Activated CD4-positive, CD25-positive, alpha-beta regulatory T cell treated with anti-CD3 and anti-CD28 coated beads, Interleukin-2, amount 50 U/mL, for 72 hours (primary cell): ENCODE data around the gene CABLES2.

Source experiments
- DNase-seq: peaks from one replicate; pipeline ENCODE4 v3.0.0; 2021

The CABLES2 gene

DNA sequence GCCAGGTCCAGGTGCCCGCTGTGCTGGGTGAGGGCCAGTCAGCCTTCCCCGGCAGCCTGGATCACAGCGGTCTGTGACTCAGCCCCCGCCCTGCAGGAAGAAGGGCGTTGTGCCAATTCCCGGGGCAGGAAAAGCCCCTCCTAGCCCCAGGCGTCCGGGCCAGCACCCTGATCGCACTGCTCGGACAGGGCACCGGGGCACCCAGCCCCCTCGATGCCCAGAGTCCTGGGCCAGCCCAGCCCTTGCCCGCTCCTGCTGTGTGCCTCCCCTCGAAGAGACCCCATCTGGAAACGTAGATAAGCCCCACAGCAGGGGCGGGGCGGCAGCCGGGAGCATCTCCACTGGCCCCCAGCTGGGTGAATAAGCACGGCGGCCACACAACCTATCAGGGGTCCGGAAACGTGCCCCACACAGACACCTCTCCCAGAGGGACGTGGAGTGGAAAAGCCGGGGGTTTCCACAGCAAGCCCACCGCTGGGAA lies 49.9 kb downstream of the CABLES2 start:
- no peak for DNase-seq

DNA sequence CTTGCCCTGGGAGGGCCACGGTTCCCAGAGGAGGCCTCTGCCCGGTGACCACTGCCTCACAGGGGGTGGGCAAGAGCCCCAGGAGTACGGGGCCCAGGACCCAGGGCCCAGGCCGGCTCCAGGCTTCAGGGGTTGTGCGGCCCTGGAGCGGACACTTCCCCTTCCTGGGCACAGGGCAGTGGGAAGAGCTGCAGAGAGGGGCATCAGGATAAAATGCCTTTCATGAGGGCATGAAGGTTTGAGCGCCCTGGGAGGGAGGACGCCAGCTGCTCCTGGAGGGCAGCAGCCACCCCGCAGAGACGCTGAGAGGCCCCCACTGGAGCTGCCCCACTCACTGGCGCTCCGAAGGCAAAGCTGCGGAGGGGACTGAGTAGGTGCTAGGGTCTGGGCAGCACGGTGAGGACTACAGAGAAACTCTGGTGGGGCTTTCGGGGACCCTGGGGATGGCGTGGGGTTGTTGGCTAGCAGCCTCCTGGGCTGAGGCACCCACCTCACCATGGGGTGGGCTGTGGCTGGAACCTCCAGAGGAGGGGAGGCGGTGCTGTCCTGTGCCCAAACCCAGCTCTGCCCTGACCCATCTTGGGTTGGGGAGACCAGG lies 50.4 kb downstream of the CABLES2 start:
- DNase-seq = no peak

DNA sequence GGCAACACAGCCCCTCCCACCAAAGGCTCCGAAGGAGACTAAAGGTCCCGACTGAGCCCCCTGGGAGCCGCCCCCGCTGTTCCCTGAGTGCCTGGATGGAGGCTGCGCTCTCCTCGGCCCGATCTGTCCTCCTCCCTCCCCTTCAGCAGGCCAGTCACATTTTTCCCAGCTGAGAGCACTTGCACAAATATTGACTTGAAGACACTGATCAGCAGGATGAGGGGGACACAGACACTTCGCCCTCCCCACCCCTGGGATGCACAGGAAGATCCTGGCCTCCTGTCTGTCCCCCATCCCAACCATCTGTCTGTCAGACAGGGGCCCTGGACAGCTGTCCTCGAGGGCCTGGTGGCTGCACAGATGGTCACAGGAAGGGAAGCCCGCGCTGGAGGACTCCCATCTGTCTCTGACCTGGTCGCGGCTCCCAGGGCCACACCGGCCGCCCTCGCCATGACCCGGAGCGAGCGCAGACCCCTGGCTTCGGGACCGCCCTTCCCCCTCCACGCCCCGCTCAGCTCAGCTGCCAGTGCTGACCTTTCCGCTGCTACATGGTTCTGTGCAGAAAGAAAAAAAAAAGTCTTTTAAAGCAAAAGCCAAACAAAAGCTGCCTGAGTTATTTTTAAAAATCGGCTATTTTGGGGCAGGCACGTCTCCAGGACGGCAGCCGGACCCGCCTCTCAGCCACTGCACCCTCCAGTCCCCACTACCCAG lies 51.1 kb downstream of the CABLES2 start:
- no peak for DNase-seq

DNA sequence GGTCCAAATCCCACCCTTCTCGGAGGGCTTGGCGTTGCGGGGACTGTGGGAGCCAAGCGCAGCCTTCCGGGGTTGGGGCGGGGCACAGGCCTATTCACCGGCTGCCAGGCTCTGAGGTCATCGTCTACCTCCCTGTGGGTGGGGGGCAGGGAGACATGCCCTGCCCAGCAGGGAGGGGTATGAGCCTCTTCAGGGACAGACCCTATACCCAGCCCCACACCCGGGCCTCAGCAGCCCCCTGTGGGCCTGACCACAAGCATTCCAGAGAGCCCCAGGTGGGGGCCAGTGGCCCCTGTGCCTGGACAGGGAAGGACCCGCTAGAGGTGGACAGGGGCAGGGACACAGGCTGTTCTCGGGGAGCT lies 51.6 kb downstream of the CABLES2 start:
- no peak for DNase-seq

DNA sequence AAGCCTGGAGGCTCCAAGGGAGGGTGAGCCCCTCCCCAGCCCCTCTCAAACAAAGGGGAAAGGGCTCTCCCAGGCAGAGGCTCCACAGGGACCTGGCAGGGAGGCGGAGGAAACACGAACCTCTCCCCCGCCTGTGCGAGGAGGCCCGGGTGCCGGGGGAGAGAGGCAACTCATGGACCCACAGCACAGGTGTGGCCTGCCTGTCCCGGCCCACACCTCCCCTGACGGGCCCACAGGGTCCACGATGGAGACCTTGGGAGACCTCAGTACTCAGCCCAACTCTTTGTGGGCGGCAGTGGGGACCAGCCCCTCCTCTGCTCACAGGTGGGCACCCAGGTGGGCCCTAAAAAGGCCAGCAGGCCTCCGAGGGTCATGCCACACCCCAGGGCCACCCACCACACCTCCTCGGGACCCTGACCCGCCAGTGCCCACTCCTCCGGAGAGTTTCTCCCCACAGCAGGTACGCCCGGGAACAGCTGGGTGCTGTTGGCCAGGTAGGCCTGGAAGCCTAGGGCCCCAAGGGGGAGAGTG lies 52.2 kb downstream of the CABLES2 start:
- DNase-seq = no peak

DNA sequence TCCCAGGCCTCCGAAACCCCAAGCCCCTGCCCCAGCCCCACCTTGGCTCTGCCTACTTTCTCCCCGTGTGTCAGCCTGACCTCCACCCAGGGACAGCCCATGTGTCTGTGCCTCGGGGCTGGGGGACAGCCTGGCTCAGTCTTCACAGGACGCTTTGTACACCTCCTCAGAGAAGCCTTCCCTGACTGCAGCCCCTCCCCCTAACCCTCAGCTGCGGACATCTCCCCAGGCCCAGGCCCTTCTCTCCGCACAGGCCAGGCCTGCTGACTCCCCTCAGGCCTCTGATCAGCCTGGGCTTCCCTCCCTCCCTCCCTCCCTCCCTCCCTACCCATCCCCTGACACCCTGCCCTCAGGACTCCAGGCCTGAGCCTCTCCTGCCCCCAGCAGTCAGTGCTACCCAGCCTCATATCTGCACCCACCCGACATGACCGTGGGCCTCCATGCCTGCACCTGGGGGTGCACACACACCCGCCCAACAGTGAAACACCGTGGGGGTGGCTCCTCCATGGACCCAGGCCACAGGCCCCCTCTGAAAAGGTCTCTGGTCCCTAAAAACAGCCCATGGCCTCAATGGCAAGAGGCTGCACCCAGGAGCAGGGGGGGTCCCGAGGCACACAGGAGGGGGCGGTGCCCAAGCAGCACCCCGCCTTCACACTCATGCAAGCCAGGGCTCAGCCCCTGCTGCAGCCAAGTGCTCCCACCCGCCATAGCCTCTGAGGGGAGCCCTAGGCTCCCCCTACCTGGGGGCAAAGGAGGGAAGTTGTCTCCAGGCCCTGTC lies 52.9 kb downstream of the CABLES2 start:
- no peak for DNase-seq

DNA sequence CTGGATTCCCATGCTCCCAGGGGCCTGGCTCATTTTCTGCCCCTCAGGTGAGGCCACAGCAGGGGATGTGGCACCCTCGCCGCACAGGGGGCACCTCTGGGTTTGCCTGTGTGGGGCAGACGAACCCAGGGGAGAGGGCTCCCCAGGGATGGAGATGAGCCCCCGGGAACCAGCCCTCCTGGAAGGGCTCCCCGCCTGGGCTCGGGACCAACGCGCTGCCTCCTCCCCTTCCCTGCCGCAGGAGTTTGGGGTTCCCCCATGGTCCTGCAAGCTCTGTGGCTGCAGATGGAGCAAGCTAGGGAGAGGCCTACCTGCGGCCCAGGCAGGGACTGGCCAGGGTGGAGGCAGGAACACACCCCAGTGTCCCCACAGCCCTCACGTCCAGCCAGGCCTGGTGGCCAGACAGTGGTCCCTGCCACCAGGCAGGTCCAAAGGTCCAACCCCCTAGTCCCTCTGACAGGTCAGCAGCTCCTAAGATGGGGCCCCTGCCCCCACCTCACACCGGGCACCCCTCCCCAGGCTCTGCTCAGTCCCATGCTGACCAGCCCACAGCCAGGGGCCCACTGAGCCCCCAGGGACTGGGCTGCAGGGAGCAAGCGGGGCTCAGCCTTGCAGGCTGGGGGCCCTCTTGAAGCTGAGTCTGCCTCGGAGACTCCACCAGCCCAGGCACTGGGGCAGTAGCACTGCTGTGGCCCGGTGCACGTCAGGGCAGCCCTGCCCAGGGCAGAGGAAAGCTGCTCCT lies 53.6 kb downstream of the CABLES2 start:
- no peak for DNase-seq

DNA sequence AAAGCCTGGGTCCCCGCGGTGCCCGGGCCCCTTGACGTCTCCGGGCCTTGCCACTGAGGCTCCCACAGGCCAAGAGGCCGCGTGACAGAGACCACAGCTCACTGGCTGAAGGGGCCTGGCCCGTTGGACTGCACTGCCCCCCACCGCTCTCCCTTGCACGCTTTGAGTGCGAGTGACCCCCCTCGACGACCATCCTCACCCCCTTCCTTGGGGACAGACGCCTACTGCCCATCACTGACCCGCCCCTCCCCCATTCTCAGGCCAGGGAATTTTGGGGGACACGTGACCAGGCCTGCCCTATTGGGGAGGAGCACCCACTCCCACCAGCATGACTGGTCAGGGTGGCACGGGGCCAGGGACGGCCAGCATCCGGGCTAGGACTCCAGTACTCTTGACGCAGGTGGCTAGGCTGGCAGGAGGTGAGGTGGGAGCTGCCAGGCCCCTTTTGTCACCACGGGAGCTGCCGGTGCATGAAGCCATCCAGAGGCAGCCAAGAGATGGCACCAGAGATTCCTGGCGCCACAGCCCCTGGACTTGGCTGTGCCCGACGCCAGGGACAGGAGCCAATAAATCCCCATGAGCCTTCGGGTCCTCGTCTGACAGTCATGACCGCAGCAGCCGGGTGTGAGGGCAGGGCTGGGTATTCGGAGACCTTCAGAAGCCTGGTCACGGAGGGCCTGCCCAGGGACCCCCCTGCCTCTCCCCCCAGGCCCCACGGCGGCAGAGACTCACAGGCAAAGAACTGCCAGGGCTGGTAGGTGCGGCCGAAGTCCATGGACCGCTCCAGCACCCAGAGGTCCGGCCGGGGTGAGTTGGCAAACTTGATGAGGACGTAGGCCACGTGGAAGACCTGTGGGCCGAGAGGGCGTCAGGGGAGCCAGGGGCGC lies 54.4 kb downstream of the CABLES2 start:
- no peak for DNase-seq

DNA sequence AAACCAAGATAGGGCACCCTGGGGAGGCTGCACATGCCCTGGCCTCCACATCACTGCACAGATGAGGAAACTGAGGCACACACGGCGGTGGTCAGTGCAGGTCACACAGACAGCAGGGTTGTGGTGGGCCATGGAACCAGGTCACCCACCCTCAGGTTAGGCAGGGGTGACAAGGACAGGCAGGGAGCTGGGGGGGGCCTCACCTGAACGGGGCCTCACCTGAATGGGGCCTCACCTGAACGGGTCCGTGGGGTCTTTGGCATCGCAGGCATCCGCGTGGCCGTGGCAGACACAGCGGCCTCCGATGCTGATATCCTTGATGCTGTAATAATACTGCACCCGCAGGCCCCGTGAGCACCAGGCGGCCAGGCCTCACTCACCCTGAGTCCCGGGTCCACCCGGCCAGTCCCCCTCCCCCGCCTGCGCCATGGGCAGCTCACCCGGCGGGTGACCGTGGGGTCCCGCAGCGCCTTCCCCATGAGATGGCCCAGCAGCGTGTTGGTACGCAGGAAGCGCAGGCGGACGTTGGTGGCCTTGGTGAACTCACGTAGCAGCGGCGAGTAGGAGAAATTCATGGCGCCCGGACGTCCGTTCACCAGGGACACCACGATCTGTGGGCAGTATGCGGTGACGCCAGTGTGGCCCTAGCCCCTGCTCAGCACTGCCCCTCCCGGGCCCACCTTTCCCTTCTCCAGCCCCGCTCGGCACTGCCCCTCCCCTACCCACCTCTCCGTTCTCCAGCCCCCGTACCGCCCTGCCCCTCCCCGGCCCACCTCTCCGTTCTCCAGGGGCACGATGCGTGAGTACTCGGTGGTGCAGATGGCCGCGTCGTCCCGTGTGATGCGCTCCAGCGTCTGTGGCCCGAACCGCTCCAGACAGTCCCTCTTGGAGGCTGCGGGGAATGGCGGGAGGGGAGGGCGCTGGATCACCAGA lies 55.4 kb downstream of the CABLES2 start:
- DNase-seq = no peak

DNA sequence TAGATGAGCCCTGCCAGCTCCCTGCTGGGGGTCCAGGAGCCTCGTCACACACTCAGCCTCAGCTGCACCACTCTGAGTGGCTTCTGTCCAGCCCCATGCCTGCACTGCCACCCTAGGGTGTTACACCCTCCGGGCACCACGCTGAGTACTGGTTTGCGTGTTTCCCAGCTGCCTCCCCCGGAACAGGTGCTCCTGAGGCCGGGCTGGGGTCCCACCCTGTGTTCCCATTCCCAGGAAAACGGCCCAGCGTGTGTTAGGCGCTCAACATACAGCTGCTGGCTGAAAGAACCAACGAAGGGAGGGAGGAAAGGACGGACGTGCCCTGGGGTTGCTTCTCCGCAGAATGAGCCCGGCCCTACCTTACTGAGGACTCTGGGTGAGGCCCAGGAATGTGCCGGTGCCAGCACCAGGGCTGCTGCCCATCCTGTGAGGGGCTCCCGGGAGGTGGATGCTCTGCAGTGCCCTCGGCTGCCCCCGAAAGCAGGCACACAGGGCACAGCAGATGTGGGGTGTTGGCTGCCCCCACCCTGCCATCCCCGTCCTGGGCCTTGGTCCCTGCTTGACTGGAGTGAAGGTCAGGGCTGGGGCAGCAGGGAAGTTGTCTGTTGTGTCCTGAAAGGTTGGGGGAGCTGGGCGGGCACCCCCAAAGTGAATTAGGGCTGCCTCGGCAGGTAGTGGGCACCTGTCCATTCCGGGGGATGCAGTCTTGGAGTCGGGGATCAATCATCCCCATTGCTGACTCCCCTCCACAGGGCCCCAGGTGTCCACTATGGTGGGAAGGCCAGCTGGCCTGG lies 56.3 kb downstream of the CABLES2 start:
- DNase-seq = no peak

DNA sequence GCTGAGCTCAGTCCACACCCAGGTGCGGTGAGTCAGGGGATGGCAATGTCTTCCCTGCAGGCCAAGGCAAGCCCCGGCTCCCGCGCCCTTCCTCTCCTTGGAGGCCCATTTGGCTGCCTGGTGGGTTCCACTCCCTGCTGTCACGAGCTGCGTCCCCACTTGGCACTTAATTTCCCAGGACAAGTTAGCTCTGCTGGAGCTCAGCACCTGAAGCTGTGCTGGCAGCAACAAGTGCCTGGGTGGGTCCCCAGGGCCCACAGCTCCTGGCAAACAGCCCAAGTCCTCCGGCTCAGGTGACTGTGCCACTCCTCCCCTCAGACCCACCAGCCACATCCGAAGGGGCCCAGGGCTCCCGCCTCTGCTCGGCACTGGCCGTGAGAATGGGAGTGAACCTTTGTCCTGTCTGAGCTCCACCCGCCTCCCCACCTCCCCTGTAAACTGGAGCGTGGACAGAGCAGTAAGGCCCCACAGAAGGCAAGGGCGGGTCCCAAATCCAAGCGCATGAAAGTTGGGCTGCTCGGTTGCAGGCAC lies 56.9 kb downstream of the CABLES2 start:
- no peak for DNase-seq

DNA sequence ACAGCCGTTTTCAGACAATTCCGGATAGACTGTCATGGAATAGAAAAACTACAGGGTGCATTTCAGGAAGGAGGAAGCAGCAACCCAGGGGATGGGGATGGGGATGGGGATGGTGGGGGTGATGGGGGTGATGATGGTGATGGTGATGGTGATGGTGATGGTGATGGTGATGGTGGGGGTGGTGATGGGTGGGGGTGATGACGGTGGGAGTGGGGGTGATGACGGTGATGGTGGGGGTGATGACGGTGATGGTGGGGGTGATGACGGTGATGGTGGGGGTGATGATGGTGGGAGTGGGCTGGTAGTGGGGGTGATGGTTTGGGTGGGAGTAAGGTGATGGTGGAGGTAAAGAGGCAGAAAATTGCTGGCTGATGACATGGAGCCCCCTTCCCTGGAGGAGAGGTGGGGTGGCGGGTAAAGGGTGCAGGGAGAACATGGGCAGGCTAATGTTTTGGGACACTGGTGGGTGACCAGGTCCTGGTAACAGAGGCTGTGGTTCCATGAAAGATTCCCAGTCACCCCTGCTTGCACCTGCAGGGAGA lies 57.5 kb downstream of the CABLES2 start:
- no peak for DNase-seq

DNA sequence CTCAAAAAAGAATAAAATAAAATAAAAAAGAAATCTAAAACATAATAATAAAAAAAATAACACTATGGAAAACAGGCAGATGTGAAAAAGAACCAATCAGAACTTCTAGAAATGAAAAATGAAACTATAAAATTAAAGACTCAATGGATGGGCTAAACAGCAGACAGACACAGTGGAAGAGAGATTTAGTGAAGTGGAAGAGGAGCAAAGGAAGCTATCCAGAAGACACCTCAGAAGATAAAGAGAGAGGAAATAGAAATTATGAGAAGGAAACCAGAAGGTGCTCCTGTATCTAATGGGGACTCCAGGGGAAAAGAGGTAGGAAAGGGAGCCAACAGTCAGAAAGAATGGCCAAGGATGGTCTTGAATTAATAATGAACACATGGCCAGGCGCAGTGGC lies 58.5 kb downstream of the CABLES2 start:
- no peak for DNase-seq

DNA sequence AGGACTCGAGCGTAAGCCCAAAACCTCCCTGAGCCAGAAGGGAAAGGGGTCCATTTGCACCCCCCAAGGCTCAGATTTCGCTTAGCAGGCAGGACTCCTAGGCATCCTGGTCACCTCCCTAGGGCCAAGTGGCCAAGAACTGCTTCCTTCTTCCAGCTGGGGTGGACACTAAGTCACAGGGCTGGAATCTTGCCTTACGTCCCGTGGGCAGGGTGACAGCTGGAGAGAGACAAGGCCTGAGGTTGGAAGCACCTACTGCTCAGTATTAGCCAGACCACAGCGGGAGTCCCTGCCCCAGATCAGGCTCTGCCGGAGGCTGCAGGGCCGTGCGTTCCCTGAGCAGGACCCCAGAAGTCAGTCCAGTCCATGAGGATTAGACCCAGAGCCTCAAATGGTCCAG lies 59.6 kb downstream of the CABLES2 start:
- DNase-seq = no peak

DNA sequence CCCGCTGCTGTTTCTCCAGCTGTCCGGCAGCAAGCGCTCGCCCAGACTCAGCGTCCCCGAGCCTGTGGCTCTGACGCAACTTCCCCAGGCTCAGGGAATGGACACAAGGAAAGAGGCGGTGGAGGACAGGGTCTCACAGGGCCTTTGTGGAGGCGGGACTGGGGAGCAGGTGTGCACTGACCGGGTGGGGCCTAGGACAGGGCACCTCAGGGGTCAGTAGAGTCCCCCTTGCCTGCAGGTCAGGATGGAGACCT lies 60.0 kb downstream of the CABLES2 start:
- no peak for DNase-seq

DNA sequence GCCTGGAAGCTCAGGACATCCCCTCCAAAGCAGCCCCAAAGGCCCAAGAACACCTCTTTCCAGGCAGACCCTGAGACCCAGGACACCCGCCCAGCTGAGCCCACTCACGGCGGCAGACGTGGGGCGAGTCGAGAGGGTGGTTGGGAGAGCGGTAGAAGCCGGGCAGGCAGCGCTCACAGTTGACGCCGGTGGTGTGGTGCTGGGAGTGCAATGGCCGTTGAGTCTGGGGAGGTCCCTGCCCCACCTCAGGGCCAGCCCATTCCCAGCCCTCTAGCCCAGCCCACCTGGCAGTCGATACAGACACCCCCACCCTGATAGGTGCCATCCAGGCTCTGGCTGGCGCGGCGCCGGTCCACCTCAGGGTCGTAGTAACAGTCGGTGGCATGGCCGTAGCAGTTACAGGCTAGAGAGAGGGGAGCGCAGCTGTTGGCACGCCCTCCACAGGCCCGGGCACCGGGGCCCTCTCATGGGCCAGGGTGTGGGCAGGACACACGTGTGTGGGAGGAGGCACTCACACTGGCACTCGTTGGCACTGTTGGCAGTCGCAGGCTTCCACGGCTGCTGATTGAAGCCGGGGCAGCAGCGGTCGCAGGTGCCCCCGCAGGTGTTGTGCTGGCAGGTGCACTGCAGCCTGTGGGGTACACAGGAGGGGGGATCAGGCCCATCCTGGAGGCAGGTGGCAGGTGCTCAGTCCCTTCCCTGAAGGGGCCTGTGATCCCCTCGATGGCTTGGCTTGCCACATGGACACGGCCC lies 60.5 kb downstream of the CABLES2 start:
- DNase-seq = no peak

DNA sequence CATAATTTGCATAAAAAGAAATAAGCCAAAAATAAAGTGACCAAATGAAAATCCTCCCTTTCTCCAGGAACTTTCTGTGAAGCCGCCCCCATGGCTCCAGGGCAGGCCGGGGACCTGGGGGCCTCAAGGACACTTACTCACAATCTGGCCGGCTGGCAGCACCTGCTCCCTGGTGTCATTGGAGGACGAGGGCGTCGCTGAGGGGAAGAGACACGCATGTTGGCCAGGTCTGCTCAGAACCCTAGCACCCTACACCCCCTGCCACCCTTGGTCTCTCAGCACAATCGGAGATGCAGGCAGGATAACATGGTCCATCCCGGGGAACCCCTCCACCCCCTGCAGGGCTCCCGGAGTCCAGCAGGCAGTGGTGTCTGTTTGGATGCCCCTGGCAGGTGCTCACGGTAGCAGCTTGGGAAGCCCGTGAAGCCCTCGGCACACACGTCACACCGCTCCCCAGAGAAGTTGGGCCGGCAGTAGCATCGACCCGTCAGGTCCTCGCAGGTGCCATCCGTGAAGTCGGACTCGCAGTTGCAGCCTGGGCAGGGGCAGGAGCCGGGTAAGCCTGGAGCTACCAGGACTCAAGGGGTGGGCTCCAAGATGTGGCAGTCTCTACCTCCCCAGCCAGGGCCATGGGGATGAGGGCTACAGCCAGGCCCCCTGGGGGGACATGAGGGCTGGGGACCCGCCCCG lies 61.3 kb downstream of the CABLES2 start:
- no peak for DNase-seq

DNA sequence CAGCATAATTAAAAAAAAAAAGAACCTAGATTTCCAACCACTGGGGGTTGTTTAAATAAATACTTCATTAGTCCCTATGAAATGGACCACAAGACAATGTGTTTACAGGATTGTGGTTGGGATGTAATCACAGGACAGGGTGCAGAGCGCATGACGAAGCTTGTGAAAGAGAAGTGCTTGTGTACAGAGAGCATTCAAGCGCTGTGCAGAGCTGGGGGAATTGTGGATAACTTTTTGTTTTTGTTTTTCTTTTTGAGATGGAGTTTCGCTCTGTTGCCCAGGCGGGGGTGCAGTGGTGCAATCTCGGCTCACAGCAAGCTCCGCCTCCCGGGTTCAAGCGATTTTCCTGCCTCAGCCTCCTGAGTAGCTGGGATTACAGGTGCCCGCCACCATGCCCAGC lies 62.3 kb downstream of the CABLES2 start:
- DNase-seq = no peak
